Measurements from ENCODE around the gene ADM.

ADM gene

GRCh38 chr11:10349281-10349665, 44.4 kb downstream of the ADM start:
- H3K4me3 ChIP-seq (IDR thresholded peaks at IDR 0.05; ENCODE audit: insufficient read depth, low read depth, low read length), result no peak overlapping the region
- H3K36me3 ChIP-seq (ENCODE audit: insufficient read depth), result no peaks in the 10 kb centered on the region
- no peak overlapping the region for H3K9ac ChIP-seq
- H2AFZ ChIP-seq (ENCODE audit: low read depth), result no peak overlapping the region
- no peaks in the 10 kb centered on the region for H3K27me3 ChIP-seq (ENCODE audit: insufficient read depth, low read depth)
- no peaks in the 10 kb centered on the region for H3K4me1 ChIP-seq (ENCODE audit: low read depth, poor library complexity, severe bottlenecking)
- TF ChIP-seq CTCF (conservative IDR thresholded peaks at IDR 0.05; ENCODE audit: low read depth, low read length), result no peak
- H3K79me2 ChIP-seq (ENCODE audit: insufficient read depth, low read depth), result no peaks in the 10 kb centered on the region
- no peak overlapping the region for H3K27ac ChIP-seq
- no peak overlapping the region for H3K4me2 ChIP-seq
- no peaks in the 10 kb centered on the region for H4K20me1 ChIP-seq (ENCODE audit: insufficient read depth)

- Histone ChIP-seq H3K36me3 (ENCODE audit: insufficient read depth) (no peaks in the 10 kb centered on the region), H3K27ac (no peak overlapping the region), H2AFZ (ENCODE audit: low read depth) (no peak overlapping the region), H3K79me2 (ENCODE audit: insufficient read depth, low read depth) (no peaks in the 10 kb centered on the region), H3K4me1 (ENCODE audit: low read depth, poor library complexity, severe bottlenecking) (no peaks in the 10 kb centered on the region), H3K4me2 (no peak overlapping the region), H3K9ac (no peak overlapping the region), H3K27me3 (ENCODE audit: insufficient read depth, low read depth) (no peaks in the 10 kb centered on the region), H4K20me1 (ENCODE audit: insufficient read depth) (no peaks in the 10 kb centered on the region), H3K4me3 (IDR thresholded peaks at IDR 0.05; ENCODE audit: insufficient read depth, low read depth, low read length) (no peak overlapping the region)
- no peak for TF ChIP-seq CTCF (conservative IDR thresholded peaks at IDR 0.05; ENCODE audit: low read depth, low read length)
Observed at GRCh38 chr11:10349806-10350205, 44.9 kb downstream of the ADM start.

- no peak overlapping the region for H3K27ac ChIP-seq
- H3K4me3 ChIP-seq (IDR thresholded peaks at IDR 0.05; ENCODE audit: insufficient read depth, low read depth, low read length), result no peak overlapping the region
- no peaks in the 10 kb centered on the region for H3K27me3 ChIP-seq (ENCODE audit: insufficient read depth, low read depth)
- no peak for TF ChIP-seq CTCF (conservative IDR thresholded peaks at IDR 0.05; ENCODE audit: low read depth, low read length)
- no peaks in the 10 kb centered on the region for H3K4me1 ChIP-seq (ENCODE audit: low read depth, poor library complexity, severe bottlenecking)
- H4K20me1 ChIP-seq (ENCODE audit: insufficient read depth), result no peaks in the 10 kb centered on the region
- no peaks in the 10 kb centered on the region for H3K79me2 ChIP-seq (ENCODE audit: insufficient read depth, low read depth)
- H3K36me3 ChIP-seq (ENCODE audit: insufficient read depth), result no peaks in the 10 kb centered on the region
- no peak overlapping the region for H2AFZ ChIP-seq (ENCODE audit: low read depth)
- H3K4me2 ChIP-seq, result no peak overlapping the region
- no peak overlapping the region for H3K9ac ChIP-seq
Observed at GRCh38 chr11:10350334-10350733, 45.5 kb downstream of the ADM start.

- Histone ChIP-seq H3K4me1 (ENCODE audit: low read depth, poor library complexity, severe bottlenecking) (no peaks in the 10 kb centered on the region), H3K4me3 (IDR thresholded peaks at IDR 0.05; ENCODE audit: insufficient read depth, low read depth, low read length) (no peak overlapping the region), H3K27ac (no peak overlapping the region), H2AFZ (ENCODE audit: low read depth) (no peak overlapping the region), H3K79me2 (ENCODE audit: insufficient read depth, low read depth) (no peaks in the 10 kb centered on the region), H4K20me1 (ENCODE audit: insufficient read depth) (no peaks in the 10 kb centered on the region), H3K9ac (no peak overlapping the region), H3K36me3 (ENCODE audit: insufficient read depth) (no peaks in the 10 kb centered on the region), H3K27me3 (ENCODE audit: insufficient read depth, low read depth) (no peaks in the 10 kb centered on the region), H3K4me2 (no peak overlapping the region)
- TF ChIP-seq CTCF (conservative IDR thresholded peaks at IDR 0.05; ENCODE audit: low read depth, low read length), result no peak
Observed at GRCh38 chr11:10351435-10351764, 46.5 kb downstream of the ADM start.

All from KMS-11 (cell line).